Stimulated activated CD4-positive, alpha-beta T cell treated with anti-CD3 and anti-CD28 coated beads, TNF-alpha, amount 100 ng/mL, for 4 hours (primary cell): ENCODE measurements around the gene GABRB3.

Experiments used
- DNase-seq, 3 experiments: peaks; one replicate each; pipeline ENCODE4 v3.0.0-alpha.2; 2020; ENCODE audit warnings: low read depth in 3 of 3

GABRB3 gene

DNA sequence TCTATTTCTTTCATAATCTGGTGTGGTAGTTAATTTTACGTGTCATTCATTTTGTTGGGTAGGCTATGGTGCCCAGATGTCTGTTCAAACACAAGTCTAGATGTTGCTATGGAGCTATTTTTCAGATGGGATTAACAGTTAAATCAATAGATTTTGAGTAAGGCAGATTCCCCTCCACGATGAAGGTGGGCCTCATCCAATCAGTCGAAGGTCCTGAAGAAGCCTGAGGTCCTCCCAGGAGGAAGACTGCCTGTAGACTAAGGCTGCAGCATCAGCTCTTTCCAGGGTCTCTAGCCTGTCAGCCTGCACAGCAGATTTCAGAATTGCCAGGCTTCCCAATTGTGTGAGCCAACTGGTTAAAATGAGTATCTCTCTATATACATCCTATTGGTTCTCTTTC lies 92.9 kb downstream of the GABRB3 start:
- DNase-seq: no peak

GRCh38 chr15:26676115-26676514 lies 96.8 kb downstream of the GABRB3 start:
- no peak for DNase-seq

GRCh38 chr15:26674467-26674866 lies 98.4 kb downstream of the GABRB3 start:
- no peak for DNase-seq

DNA sequence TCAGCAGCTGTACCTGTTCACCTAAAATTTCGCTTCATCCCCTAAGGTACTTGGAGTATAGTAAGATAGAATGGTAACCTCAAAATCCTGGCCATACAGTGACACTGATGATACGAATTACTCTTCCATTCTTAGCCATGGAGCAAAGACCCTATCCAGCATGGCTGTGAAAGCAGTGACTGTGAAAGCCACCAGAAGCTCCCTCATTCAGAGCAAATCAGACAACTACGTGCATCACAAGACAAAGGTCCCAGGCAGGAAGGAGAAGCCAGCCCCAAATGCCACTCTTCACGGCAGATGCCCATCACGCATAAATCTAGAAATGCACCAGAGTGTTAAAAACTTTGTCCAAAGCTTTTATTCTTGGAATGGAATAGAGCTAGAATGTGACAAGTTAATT lies 99.4 kb downstream of the GABRB3 start:
- DNase-seq: no peak

- no peak for DNase-seq
Observed at GRCh38 chr15:26670116-26670515, 102.8 kb downstream of the GABRB3 start.

GRCh38 chr15:26667222-26667988 lies 105.5 kb downstream of the GABRB3 start:
- DNase-seq: no peak

- no peak for DNase-seq
Observed at GRCh38 chr15:26665957-26666791, 106.7 kb downstream of the GABRB3 start.

- DNase-seq: no peak
Observed at GRCh38 chr15:26662283-26662682, 110.6 kb downstream of the GABRB3 start.

- no peak for DNase-seq
Observed at GRCh38 chr15:26661748-26662147, 111.1 kb downstream of the GABRB3 start.

- no peak for DNase-seq
Observed at GRCh38 chr15:26661107-26661506, 111.8 kb downstream of the GABRB3 start.

- DNase-seq: no peak
Observed at GRCh38 chr15:26660241-26660640, 112.6 kb downstream of the GABRB3 start.

- no peak for DNase-seq
Observed at GRCh38 chr15:26658290-26658689, 114.6 kb downstream of the GABRB3 start.

DNA sequence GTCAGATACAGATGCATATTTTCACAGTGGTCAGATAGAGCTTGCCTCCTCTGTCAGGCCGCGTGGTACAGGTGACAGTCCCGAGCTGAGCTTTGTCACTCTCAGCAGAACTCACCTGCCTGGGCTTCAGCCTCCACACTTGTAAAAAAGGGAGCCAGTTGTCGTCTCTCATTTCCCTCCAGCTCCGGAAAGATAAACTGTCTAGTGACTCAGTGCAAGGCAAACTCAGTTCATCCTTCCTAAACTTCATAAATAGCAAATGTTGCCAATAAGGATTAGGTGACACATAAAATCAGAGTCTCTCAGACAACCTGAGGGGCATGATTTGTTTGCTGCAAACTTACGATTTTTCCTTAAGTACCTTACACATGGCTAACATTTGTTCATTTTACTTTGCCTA lies 116.8 kb downstream of the GABRB3 start:
- no peak for DNase-seq

DNA sequence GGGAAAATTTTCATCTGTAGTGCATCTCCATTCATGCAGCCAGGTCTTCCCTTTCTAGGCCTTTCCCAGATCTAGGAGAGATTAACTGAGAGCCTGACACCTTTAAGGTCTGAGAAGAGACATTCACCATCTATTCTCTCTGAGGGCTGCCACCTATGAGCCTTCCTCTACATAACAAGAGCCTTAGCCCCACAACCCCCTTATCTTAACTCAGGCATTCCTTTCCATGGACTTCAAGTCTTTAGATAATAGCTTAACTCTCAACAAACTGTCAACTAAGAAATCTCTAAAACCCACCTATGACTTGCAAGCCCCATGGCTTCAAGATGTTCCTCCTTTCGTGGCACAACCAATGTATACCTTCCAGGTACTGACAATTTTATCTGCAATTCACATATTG lies 121.0 kb downstream of the GABRB3 start:
- DNase-seq: no peak

DNA sequence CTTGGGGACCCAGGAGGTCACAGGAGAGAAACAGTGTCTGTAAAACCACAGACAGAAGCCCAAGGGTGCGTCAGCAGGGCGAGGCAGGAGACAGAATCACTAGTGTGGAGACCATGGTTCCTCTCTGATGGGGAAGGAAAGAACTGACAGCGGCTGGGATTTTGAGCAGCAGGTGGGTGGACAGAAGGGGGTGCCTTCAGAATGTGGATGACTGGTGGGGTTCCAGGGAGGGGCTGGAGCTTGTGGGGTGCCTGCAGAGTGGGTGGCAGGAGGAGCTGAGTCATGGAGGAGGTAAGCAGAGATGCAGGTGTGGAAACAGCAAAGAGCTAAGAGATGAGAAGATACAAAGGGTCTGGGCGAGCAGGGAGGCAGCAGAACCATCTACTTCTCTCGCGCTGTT lies 124.2 kb downstream of the GABRB3 start:
- no peak for DNase-seq

- no peak for DNase-seq
Observed at GRCh38 chr15:26644948-26645347, 127.9 kb downstream of the GABRB3 start.

DNA sequence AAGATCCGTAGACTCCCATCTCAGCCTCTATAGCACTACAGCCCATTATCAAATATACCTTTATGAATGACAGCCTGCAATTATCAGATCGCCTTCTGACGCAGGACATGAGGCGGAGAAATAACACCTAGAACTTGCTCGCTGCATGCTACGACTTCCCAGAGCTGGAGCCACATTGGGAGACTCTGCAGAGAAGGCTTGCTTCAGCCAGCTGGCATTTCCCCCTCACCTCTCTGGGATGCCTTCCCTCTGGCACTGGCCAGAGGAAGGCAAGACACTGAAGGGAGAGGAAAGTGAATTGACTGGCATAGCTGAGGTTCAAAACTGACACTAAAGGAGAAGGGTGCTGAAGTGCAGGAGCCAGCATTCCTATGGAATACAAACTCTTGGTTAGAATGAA lies 131.7 kb downstream of the GABRB3 start:
- DNase-seq: no peak

DNA sequence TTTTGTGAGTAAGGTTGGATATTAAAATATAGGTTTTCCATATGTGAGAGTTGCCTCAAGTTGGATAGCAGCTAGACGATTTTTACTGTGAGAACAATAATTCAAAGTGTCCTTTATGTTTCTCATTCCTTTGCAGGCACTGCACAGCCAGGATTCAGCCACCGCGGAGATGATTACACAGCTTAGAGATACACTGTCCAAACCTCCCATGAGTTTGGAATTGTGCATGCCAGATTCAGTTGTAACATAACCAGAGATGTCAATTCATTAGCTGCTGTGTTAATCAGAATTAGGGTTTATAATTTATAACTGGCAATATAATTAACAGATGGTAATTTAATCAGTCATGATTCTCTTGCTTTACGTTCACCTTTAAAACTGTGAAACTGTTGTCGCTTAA lies 132.3 kb downstream of the GABRB3 start:
- no peak for DNase-seq

DNA sequence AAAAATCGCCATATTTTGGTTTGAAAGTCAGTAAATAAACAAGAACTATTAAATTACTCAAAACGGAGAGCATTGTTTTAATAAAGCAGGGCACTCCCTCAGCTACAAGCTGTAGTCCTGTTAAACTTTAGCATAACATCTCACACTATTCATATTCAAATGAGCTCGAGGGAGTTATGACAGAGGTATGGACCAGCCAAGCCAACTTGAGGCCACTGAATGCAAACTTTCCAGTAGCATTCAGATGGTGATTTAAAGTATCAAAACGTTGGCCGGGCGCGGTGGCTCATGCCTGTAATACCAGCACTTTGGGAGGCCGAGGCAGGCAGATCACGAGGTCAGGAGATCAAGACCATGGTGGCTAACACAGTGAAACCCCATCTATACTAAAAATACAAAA lies 132.9 kb downstream of the GABRB3 start:
- no peak for DNase-seq

GRCh38 chr15:26635614-26636013 lies 137.3 kb downstream of the GABRB3 start:
- no peak for DNase-seq

DNA sequence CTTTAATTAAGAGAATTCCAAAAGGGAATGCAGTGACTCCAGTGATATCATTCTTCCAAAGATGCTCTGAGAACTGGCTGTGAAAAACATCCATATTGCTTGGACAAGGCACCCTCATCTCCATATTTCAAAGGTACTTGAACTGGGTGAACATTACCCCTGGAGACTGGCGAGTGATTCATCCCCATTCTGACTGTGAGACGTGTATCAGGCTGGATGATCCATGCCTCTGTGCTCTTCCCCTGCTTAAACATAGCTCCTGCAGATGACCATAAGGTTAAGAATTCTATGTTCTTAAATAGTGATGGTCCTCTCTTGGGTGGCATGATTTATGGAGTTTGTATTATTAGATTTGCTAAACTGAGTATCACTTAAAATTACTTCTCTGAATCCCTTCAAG lies 137.8 kb downstream of the GABRB3 start:
- DNase-seq: no peak

- DNase-seq: no peak
Observed at GRCh38 chr15:26634319-26634718, 138.5 kb downstream of the GABRB3 start.

DNA sequence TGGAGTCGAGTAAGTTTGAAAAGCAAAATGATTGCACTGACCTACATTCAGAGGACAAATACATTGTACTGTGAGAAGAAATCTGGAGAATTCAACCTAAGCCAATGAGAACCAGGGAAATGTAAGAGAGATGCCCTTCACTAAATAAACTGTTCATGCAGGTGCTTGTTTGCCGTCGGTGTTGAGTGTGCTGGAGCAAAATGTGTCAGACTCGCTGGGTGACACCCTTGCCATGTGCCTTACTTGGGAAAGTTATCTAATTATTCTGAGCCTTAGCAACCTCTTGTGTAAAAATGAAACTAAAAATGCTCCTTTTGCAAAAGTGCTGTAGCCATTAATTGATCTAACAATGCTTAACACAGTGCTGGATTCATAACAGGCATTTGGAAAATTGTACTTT lies 140.4 kb downstream of the GABRB3 start:
- no peak for DNase-seq
